Measurements from ENCODE around the gene CANX. TPM values are rescaled to one million over a fixed set of nuclear protein-coding genes. Genes with fewer than 3 reads are reported as not detected.

The CANX gene
- total and polyA plus RNA-seq, 2 of the 13 experiments (the other 11 are each of a cell fraction or from before 2014, with no cell fraction given), result 477 to 680 TPM

GRCh38 chr5:179678223-179679013 is 20.3 kb upstream of the CANX start (continued):
- TF ChIP-seq CENPX (CRISPR knock-in tag; IDR thresholded peaks at IDR 0.05), result no peak
- TF ChIP-seq ZNF512B (CRISPR knock-in tag; IDR thresholded peaks at IDR 0.05; ENCODE audit: borderline replicate concordance), result no peak
- TF ChIP-seq MATR3 (CRISPR knock-in tag; IDR thresholded peaks at IDR 0.05), result 0 out of 2 replicates have a peak, but pooled peaks have one; percentile 17
- TF ChIP-seq CBFB (CRISPR knock-in tag; IDR thresholded peaks at IDR 0.05), result no peak
- TF ChIP-seq ZBTB8A (CRISPR knock-in tag; IDR thresholded peaks at IDR 0.05; ENCODE audit: borderline replicate concordance, low read depth), result peak; percentile 81; the same call in 1 of the 2 replicates
- TF ChIP-seq ZSCAN25 (CRISPR knock-in tag; IDR thresholded peaks at IDR 0.05), result peak; percentile 56
- TF ChIP-seq ZNF281 (CRISPR knock-in tag; IDR thresholded peaks at IDR 0.05; ENCODE audit: borderline replicate concordance), result peak; percentile 35; the same call in 1 of the 2 replicates
- TF ChIP-seq DPF2 (CRISPR knock-in tag; IDR thresholded peaks at IDR 0.05; ENCODE audit: borderline replicate concordance, low read depth), result peak; percentile 24; the same call in 1 of the 2 replicates
- TF ChIP-seq EP300 (IDR thresholded peaks at IDR 0.05; ENCODE audit: low read depth in 2 of 2, low read length in 2 of 2), result peak in 1 of 2 experiments; percentile 35; a peak in 1 of 4 replicates
- no peak; the same call in 1 of the 2 replicates for TF ChIP-seq EP300 (CRISPR knock-in tag; IDR thresholded peaks at IDR 0.05; ENCODE audit: borderline replicate concordance)
- peak; percentile 88 for TF ChIP-seq ZNF280B (CRISPR knock-in tag; IDR thresholded peaks at IDR 0.05; ENCODE audit: borderline replicate concordance)
- peak; percentile 84 to 92 for TF ChIP-seq HMGXB4 (CRISPR knock-in tag; IDR thresholded peaks at IDR 0.05; ENCODE audit: borderline replicate concordance in 1 of 2, low read depth in 1 of 2)
- TF ChIP-seq ZNF510 (CRISPR knock-in tag; IDR thresholded peaks at IDR 0.05; ENCODE audit: low read depth), result peak; percentile 94
- peak; percentile 37; the same call in 1 of the 2 replicates for TF ChIP-seq SIN3A (IDR thresholded peaks at IDR 0.05; ENCODE audit: borderline replicate concordance, low read depth, low read length)
- peak; percentile 92 for TF ChIP-seq ZNF747 (CRISPR knock-in tag; IDR thresholded peaks at IDR 0.05; ENCODE audit: borderline replicate concordance)
- peak; percentile 88; the same call in 1 of the 2 replicates for TF ChIP-seq SSRP1 (CRISPR knock-in tag; IDR thresholded peaks at IDR 0.05)
- TF ChIP-seq MTF1 (CRISPR knock-in tag; IDR thresholded peaks at IDR 0.05), result no peak
- 0 out of 2 replicates have a peak, but pooled peaks have one; percentile 9 for TF ChIP-seq XBP1 (CRISPR knock-in tag; IDR thresholded peaks at IDR 0.05)
- peak; percentile 77; the same call in 1 of the 2 replicates for TF ChIP-seq BORCS8-MEF2B (CRISPR knock-in tag; IDR thresholded peaks at IDR 0.05)

All from HepG2 (cell line).